22Rv1 (cell line): ENCODE measurements around the gene UVRAG.

Experiments used
- CTCF ChIP-seq: fragments of 450-650 bp; IDR thresholded peaks from 2 replicates; pipeline ENCODE4 v1.5.1; 2017; ENCODE audit warnings: mild to moderate bottlenecking
- ZFX ChIP-seq: fragments of 450-650 bp; IDR thresholded peaks from 2 replicates; pipeline ENCODE4 v1.6.1; 2017; ENCODE audit warnings: antibody characterized with exemption, borderline replicate concordance

GRCh38 chr11:75911459-75911858 is 96.4 kb downstream of the UVRAG start:
- TF ChIP-seq CTCF = no peak
- no peak for TF ChIP-seq ZFX
